GM12878 (cell line): ENCODE results near the gene GCKR. TPM values are rescaled to one million over a fixed set of nuclear protein-coding genes. Genes with fewer than 3 reads are reported as not detected.

ENCODE experiments used
- ATAC-seq: fragments of 200-7000 bp; cut with Tn5 transposase; 3 replicates; pipeline ENCODE4 v1.9.1; 2020; ENCODE audit warnings: mild to moderate bottlenecking, moderate library complexity
- BruUV-seq: library from RNA; stranded (reverse); fragments of 400-500 nt; replicated peaks from 2 replicates; lab custom pipeline; 2021; lab: Mats Ljungman, UMichigan
- CTCF ChIA-PET: fragments of 300-600 bp; sonication (Branson Sonifier 250); formaldehyde crosslinking; extraction: SDS; loops from one replicate; lab custom pipeline; 2021; ENCODE audit warnings: inconsistent platforms; lab: Yijun Ruan, JAX
- POLR2A ChIA-PET: fragments of 350-600 bp; formaldehyde crosslinking; extraction: SDS; loops from one replicate; lab custom pipeline; 2021; ENCODE audit warnings: inconsistent platforms; lab: Charles Lee
- RAD21 ChIA-PET: fragments of 300-600 bp; sonication (Branson Sonifier 250); formaldehyde crosslinking; loops from one replicate; lab custom pipeline; 2023; ENCODE audit warnings: antibody characterized with exemption; ENCODE audit not compliant: unreplicated experiment; lab: Charles Lee
- SMC1A ChIA-PET: fragments of 300-600 bp; sonication (Branson Sonifier 250); formaldehyde crosslinking; loops from one replicate; lab custom pipeline; 2023; ENCODE audit not compliant: unreplicated experiment, uncharacterized antibody; lab: Charles Lee
- DNase-seq: peaks from one replicate; pipeline ENCODE4 v3.0.0-alpha.2; 2011; ENCODE audit warnings: low read depth, low spot score
- FAIRE-seq: peaks from 3 replicates; lab custom pipeline; 2011; peaks lifted over from hg19 to GRCh38; lab: Jason Lieb, UNC
- H2AFZ ChIP-seq: 2 replicates; pipeline ENCODE4 v1.6.0; 2011; ENCODE audit warnings: low read depth, low read length, control low read depth; ENCODE audit not compliant: control insufficient read depth
- H3K27ac ChIP-seq: 2 replicates; pipeline ENCODE4 v1.5.1; 2011; ENCODE audit warnings: control low read depth; ENCODE audit not compliant: control insufficient read depth, insufficient read depth
- H3K27me3 ChIP-seq, 2 experiments: replicated peaks in 1 of 2; 2 replicates each; pipeline versions ENCODE4 v1.6.0 to v1.6.1; 2011; ENCODE audit warnings: low read length in 1 of 2; ENCODE audit not compliant: control insufficient read depth in 2 of 2, insufficient read depth in 2 of 2
- H3K36me3 ChIP-seq, 2 experiments: 2 replicates each; pipeline ENCODE4 v1.5.1; 2011; ENCODE audit warnings: low read length in 1 of 2; ENCODE audit not compliant: control insufficient read depth in 2 of 2, insufficient read depth in 2 of 2
- H3K4me1 ChIP-seq: 2 replicates; pipeline ENCODE4 v1.6.1; 2011; ENCODE audit warnings: mild to moderate bottlenecking, low read length, moderate library complexity, mixed read lengths; ENCODE audit not compliant: control insufficient read depth, insufficient read depth
- H3K4me2 ChIP-seq: 2 replicates; pipeline ENCODE4 v1.6.0; 2011; ENCODE audit warnings: control low read depth; ENCODE audit not compliant: control insufficient read depth, insufficient read depth
- H3K4me3 ChIP-seq: fragments of 200-600 bp; sonication (generic); 2 replicates; pipeline ENCODE4 v1.5.1; 2016
- H3K79me2 ChIP-seq: 2 replicates; pipeline ENCODE4 v1.6.0; 2011; ENCODE audit warnings: low read length; ENCODE audit not compliant: control insufficient read depth, insufficient read depth
- H3K9ac ChIP-seq: 2 replicates; pipeline ENCODE4 v1.8.0; 2011; ENCODE audit warnings: low read length, control low read depth, mixed read lengths; ENCODE audit not compliant: control insufficient read depth, insufficient read depth
- H3K9me3 ChIP-seq: replicated peaks from 3 replicates; pipeline ENCODE4 v1.5.1; 2011; ENCODE audit warnings: mild to moderate bottlenecking, low read length; ENCODE audit not compliant: control insufficient read depth, insufficient read depth
- H4K20me1 ChIP-seq: 2 replicates; pipeline ENCODE4 v1.6.0; 2011; ENCODE audit not compliant: control insufficient read depth, insufficient read depth
- BACH1 ChIP-seq: fragments of 450-650 bp; IDR thresholded peaks from 2 replicates; pipeline ENCODE4 v1.6.1; 2017; ENCODE audit warnings: mild to moderate bottlenecking, borderline replicate concordance
- BHLHE40 ChIP-seq, 2 experiments: fragments of 450-650 bp in 1 of 2; IDR thresholded peaks; 2 replicates each; pipeline ENCODE4 v1.6.1; 2011 to 2017; ENCODE audit warnings: low read depth in 2 of 2, borderline replicate concordance in 1 of 2, improper control_type of control experiment in 1 of 2, low read length in 1 of 2, mild to moderate bottlenecking in 1 of 2
- CBX3 ChIP-seq: fragments of 200-600 bp; sonication (generic); IDR thresholded peaks from 2 replicates; pipeline ENCODE4 v1.6.1; 2016; ENCODE audit warnings: low read depth, borderline replicate concordance
- CTCF ChIP-seq, 3 experiments: IDR thresholded peaks in 2 of 3; conservative IDR thresholded peaks in 1 of 3; 2 replicates each; pipeline ENCODE4 v1.5.1; 2011; ENCODE audit warnings: low read depth in 3 of 3, low read length in 3 of 3, mild to moderate bottlenecking in 3 of 3, control low read depth in 2 of 3, moderate library complexity in 2 of 3, inconsistent platforms in 1 of 3, mixed read lengths in 1 of 3; ENCODE audit not compliant: control insufficient read depth in 2 of 3, insufficient read depth in 1 of 3; ENCODE audit errors: extremely low read depth in 1 of 3
- HDAC2 ChIP-seq: fragments of 200-600 bp; sonication (generic); IDR thresholded peaks from 2 replicates; pipeline ENCODE4 v1.6.1; 2017
- HDAC6 ChIP-seq: fragments of 200-600 bp; sonication (generic); IDR thresholded peaks from one replicate; pipeline ENCODE4 v1.8.0; 2017; ENCODE audit warnings: antibody characterized with exemption; ENCODE audit not compliant: unreplicated experiment
- JUNB ChIP-seq: IDR thresholded peaks from 2 replicates; pipeline ENCODE4 v1.6.1; 2016; ENCODE audit warnings: antibody characterized with exemption, mild to moderate bottlenecking
- NR2C1 ChIP-seq: fragments of 450-650 bp; IDR thresholded peaks from 2 replicates; pipeline ENCODE4 v1.6.1; 2017; ENCODE audit warnings: antibody characterized with exemption, mild to moderate bottlenecking, moderate library complexity
- PAX5 ChIP-seq: IDR thresholded peaks from 2 replicates; pipeline ENCODE4 v1.6.1; 2011; ENCODE audit warnings: low read depth, low read length, borderline replicate concordance
- POU2F2 ChIP-seq: IDR thresholded peaks from 3 replicates; pipeline ENCODE4 v1.6.1; 2011; ENCODE audit warnings: low read depth, mild to moderate bottlenecking, low read length, borderline replicate concordance
- TCF7 ChIP-seq: IDR thresholded peaks from 2 replicates; pipeline ENCODE4 v1.6.1; 2014; ENCODE audit warnings: antibody characterized with exemption, borderline replicate concordance
- ZZZ3 ChIP-seq: IDR thresholded peaks from 2 replicates; pipeline ENCODE4 v1.6.1; 2011; ENCODE audit warnings: low read depth; ENCODE audit not compliant: control insufficient read depth, insufficient read length
- WGBS: methylation state at CpG from one replicate; pipeline ENCODE4 v1.1.6; 2016; ENCODE audit warnings: low lambda C conversion rate; ENCODE audit not compliant: insufficient replicate concordance, insufficient coverage; ENCODE audit errors: missing lambda C conversion rate; 5-methylcytosine and 5-hydroxymethylcytosine counted together
- in situ Hi-C: fragments of 300-500 bp; cut with MboI; formaldehyde crosslinking; loops from 9 replicates; pipeline ENCODE4 v1.14.3; 2018; ENCODE audit warnings: mixed read lengths
- intact Hi-C: fragments of 100-400 bp; cut with micrococcal nuclease; formaldehyde crosslinking; loops from one replicate; pipeline ENCODE4 v1.14.2; 2022; ENCODE audit not compliant: unreplicated experiment
- polyA plus RNA-seq, 11 experiments: library from polyadenylated mRNA; depleted of rRNA in 4 of 11; unstranded in 6 of 11; stranded (reverse) in 5 of 11; fragments of >200 nt; fragmentation: Nextera tagmentation in 4 of 11; fragmentation: Illumina TruSeq in 1 of 11; extraction: Ambion mirVana in 4 of 11; extraction: Trizol in 1 of 11; gene quantifications; 1 replicate in 1 of 11; 2 replicates in 10 of 11; pipeline versions ENCODE4 v1.2.1 to v1.2.3, GENCODE V29; 2011 to 2016; ENCODE audit warnings: inconsistent platforms in 2 of 11, missing spikeins in 2 of 11, low read depth in 1 of 11
- total RNA-seq, 4 experiments: library from RNA; depleted of rRNA in 3 of 4; stranded (reverse); fragments of >200 nt in 3 of 4; fragmentation: Illumina TruSeq in 1 of 4; extraction: Trizol in 1 of 4; gene quantifications; 2 replicates each; pipeline versions ENCODE4 v1.2.1 to v1.2.3, GENCODE V29; 2013 to 2021
- TF ChIP-seq, protein P1 (sequence below): fragments of 450-650 bp; IDR thresholded peaks from 2 replicates; pipeline ENCODE4 v1.6.1; 2018; ENCODE audit warnings: mild to moderate bottlenecking, low read depth, moderate library complexity; ENCODE audit not compliant: partially characterized antibody
- TF ChIP-seq, protein P2 (sequence below): fragments of 450-650 bp; IDR thresholded peaks from 2 replicates; pipeline ENCODE4 v1.6.1; 2016; ENCODE audit warnings: mild to moderate bottlenecking
- TF ChIP-seq, protein P3 (sequence below): fragments of 450-650 bp; formaldehyde crosslinking; IDR thresholded peaks from 2 replicates; pipeline ENCODE4 v1.4.0; 2022; ENCODE audit warnings: mild to moderate bottlenecking, moderate library complexity

GCKR gene
- total and polyA plus RNA-seq, 10 of the 15 experiments (the other 5 are each of a cell fraction or from before 2014, with no cell fraction given): not detected

GRCh38 chr2:27559228-27559627 is 62.6 kb downstream of the GCKR start (continued):
- TF ChIP-seq, protein P1, sequence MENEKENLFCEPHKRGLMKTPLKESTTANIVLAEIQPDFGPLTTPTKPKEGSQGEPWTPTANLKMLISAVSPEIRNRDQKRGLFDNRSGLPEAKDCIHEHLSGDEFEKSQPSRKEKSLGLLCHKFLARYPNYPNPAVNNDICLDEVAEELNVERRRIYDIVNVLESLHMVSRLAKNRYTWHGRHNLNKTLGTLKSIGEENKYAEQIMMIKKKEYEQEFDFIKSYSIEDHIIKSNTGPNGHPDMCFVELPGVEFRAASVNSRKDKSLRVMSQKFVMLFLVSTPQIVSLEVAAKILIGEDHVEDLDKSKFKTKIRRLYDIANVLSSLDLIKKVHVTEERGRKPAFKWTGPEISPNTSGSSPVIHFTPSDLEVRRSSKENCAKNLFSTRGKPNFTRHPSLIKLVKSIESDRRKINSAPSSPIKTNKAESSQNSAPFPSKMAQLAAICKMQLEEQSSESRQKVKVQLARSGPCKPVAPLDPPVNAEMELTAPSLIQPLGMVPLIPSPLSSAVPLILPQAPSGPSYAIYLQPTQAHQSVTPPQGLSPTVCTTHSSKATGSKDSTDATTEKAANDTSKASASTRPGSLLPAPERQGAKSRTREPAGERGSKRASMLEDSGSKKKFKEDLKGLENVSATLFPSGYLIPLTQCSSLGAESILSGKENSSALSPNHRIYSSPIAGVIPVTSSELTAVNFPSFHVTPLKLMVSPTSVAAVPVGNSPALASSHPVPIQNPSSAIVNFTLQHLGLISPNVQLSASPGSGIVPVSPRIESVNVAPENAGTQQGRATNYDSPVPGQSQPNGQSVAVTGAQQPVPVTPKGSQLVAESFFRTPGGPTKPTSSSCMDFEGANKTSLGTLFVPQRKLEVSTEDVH: no peak
- TF ChIP-seq PAX5: no peak
- no peak for TF ChIP-seq CBX3
- no peak for TF ChIP-seq BACH1
- TF ChIP-seq NR2C1: no peak
- TF ChIP-seq BHLHE40 (IDR thresholded peaks at IDR 0.05; ENCODE audit: borderline replicate concordance in 1 of 2, low read depth in 2 of 2, low read length in 1 of 2): no peak
- TF ChIP-seq HDAC6: no peak
- no peak for TF ChIP-seq JUNB
- TF ChIP-seq, protein P2, sequence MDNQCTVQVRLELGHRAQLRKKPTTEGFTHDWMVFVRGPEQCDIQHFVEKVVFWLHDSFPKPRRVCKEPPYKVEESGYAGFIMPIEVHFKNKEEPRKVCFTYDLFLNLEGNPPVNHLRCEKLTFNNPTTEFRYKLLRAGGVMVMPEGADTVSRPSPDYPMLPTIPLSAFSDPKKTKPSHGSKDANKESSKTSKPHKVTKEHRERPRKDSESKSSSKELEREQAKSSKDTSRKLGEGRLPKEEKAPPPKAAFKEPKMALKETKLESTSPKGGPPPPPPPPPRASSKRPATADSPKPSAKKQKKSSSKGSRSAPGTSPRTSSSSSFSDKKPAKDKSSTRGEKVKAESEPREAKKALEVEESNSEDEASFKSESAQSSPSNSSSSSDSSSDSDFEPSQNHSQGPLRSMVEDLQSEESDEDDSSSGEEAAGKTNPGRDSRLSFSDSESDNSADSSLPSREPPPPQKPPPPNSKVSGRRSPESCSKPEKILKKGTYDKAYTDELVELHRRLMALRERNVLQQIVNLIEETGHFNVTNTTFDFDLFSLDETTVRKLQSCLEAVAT: no peak
- TF ChIP-seq, all 136 proteins: peak for 0

DNA sequence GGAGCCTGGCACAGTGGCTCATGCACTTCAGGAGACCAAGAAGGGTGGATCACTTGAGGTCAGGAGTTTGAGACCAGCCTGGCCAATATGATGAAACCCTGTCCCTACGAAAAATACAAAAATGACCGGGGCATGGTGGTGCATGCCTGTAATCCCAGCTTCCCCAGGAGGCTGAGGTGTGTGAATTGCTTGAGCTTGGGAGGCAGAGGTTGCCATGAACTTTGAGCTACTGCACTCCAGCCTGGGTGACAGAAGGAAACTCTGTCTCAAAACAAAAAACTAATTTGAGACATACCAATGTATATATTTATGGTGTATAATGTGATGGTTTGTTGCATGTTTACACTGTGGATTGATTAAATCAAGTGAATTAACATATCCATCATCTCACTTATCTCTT is 64.4 kb downstream of the GCKR start:
- ChIA-PET SMC1A (no interaction called here), CTCF (no interaction called here), POLR2A (no interaction called here), RAD21 (no interaction called here)
- Histone ChIP-seq H3K27me3 (no peaks in the 10 kb centered on the region; a peak in 1 of 4 replicates), H3K4me3 (no peak overlapping the region), H2AFZ (no peak overlapping the region), H3K9me3 (no peaks in the 10 kb centered on the region), H3K4me1 (no peaks in the 10 kb centered on the region), H3K4me2 (no peak overlapping the region), H3K9ac (no peak overlapping the region), H3K27ac (no peak overlapping the region), H3K79me2 (no peaks in the 10 kb centered on the region), H4K20me1 (no peaks in the 10 kb centered on the region), H3K36me3 (no peaks in the 10 kb centered on the region)
- FAIRE-seq (no peak), DNase-seq (no peak), ATAC-seq (no peak)
- 6% methylated on average over 2 of the region's 2 CpGs for WGBS
- BruUV-seq: no TSS peak
- intact Hi-C loops: no loop called here
- in situ Hi-C loops: no loop called here
- TF ChIP-seq TCF7: no peak
- TF ChIP-seq, protein P3, sequence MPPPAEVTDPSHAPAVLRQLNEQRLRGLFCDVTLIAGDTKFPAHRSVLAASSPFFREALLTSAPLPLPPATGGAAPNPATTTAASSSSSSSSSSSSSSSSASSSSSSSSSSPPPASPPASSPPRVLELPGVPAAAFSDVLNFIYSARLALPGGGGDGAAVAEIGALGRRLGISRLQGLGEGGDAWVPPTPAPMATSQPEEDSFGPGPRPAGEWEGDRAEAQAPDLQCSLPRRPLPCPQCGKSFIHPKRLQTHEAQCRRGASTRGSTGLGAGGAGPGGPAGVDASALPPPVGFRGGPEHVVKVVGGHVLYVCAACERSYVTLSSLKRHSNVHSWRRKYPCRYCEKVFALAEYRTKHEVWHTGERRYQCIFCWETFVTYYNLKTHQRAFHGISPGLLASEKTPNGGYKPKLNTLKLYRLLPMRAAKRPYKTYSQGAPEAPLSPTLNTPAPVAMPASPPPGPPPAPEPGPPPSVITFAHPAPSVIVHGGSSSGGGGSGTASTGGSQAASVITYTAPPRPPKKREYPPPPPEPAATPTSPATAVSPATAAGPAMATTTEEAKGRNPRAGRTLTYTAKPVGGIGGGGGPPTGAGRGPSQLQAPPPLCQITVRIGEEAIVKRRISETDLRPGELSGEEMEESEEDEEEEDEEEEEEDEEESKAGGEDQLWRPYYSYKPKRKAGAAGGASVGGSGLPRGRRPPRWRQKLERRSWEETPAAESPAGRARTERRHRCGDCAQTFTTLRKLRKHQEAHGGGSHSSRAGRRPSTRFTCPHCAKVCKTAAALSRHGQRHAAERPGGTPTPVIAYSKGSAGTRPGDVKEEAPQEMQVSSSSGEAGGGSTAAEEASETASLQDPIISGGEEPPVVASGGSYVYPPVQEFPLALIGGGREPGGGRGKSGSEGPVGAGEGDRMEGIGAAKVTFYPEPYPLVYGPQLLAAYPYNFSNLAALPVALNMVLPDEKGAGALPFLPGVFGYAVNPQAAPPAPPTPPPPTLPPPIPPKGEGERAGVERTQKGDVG: no peak
- TF ChIP-seq POU2F2: no peak
- no peak for TF ChIP-seq HDAC2
- no peak for TF ChIP-seq CTCF (IDR thresholded peaks at IDR 0.05 in 2 of 3, conservative IDR thresholded peaks at IDR 0.05 in 1 of 3; ENCODE audit: control insufficient read depth in 2 of 3, extremely low read depth in 1 of 3, insufficient read depth in 1 of 3, low read depth in 3 of 3, low read length in 3 of 3)
- no peak for TF ChIP-seq ZZZ3
